HTR-8/SVneo (cell line): ENCODE data around the gene ZKSCAN5.
A peak's percentile ranks its signal among the peaks of the same experiment; 100 is the strongest.
"Not testable (repeated sequence)": the region's sequence is repeated elsewhere in the genome, so short reads cannot be mapped to it uniquely, and the experiment has no call there.

ENCODE experiments used
- DNase-seq: peaks from one replicate; pipeline ENCODE4 v3.0.0; 2011; ENCODE audit warnings: low spot score, mixed read lengths; ENCODE audit not compliant: insufficient read length
- FAIRE-seq: peaks from 2 replicates; lab custom pipeline; 2011; peaks lifted over from hg19 to GRCh38; lab: Jason Lieb, UNC

Gene ZKSCAN5

DNA sequence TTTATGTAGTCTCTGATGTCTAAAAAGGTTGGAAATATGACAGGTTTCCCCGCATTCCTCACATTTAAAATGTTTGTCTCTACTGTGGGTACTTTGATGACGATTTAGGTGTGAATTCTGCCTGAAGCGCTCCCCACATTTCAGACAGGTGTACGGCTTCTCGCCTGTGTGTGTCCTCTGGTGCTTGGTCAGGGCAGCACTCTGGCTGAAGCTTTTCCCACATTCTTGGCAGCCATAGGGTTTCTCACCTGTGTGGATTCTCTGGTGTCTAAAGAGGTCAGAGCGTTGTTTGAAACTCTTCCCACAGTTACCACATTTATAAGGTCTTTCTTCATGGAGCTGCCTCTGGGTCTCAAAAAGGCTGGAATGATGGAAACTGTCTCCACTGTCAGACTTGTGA, 10.6 kb upstream of the ZKSCAN5 start:
- DNase-seq (no peak), FAIRE-seq (no peak)

DNA sequence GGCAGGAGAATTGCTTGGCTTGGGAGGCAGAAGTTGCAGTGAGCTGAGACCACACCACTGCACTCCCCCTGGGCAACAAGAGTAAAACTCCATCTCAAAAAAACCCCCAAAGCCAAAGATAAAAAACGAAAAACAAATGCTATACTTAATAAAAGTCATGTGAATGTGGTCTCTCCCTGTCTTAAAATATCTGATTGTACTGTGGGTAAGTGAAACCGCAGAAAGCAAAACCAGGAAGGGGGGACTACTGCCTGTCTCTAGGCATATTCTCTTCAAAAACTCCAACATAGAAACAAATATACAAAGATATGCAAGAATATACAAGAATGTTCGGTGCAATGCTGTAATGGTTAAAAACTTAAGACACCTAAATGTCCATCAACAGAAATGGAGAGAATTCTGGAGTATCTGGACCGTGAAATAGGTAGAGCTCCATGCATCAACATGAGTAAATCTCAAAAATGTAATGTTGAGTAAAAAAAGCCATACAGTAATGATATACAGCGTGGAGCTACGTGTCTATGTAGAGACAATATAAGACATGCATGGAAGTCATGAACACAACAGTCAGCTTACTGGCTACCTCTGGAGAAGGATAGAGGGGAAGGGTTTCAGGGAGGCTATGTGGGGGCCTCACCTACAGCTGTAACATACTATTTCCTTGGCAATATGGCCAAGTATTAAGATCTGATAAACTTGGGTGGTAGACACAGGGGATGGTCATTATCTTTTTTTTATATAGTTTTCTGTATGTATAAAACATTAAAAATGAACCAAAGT, 6.5 kb upstream of the ZKSCAN5 start:
- DNase-seq (no peak), FAIRE-seq (no peak)

DNA sequence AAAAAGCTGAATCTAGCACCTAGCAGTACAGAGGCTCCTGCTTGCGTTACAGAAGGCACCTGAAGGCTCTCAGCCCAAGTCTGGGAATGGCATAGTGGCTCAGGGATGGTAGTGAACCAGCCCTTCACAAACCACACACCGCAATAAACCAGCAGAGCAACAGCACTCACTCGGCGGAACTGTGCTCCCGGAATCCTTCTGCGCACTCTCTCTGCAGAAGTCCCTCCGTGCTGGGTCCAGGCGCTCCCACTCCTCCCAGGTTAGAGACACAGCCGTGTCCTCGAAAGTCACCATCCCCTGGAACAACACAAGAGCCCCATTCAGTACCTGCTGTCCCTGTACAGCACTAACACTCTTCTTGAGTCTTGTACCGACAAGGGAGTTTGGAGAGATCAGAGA, 5.9 kb upstream of the ZKSCAN5 start:
- DNase-seq: no peak
- FAIRE-seq: no peak

DNA sequence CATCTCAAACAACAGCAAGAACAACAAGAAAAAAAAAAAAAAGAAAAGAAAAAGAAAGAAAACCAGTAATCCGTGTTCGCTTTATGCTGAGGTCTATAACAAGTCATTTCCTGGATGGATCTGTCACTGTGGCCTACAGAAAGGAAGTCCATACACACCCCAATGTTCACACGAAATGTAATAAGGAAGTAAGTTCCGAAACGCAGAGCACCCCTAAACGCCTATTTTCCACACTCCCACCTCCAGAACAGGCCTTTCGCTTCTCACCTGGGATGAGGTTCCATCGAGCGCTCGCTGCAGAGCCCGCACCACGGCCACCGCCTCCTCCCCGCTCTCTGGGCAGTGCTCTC, 5.1 kb upstream of the ZKSCAN5 start:
- no peak for FAIRE-seq
- no peak for DNase-seq

DNA sequence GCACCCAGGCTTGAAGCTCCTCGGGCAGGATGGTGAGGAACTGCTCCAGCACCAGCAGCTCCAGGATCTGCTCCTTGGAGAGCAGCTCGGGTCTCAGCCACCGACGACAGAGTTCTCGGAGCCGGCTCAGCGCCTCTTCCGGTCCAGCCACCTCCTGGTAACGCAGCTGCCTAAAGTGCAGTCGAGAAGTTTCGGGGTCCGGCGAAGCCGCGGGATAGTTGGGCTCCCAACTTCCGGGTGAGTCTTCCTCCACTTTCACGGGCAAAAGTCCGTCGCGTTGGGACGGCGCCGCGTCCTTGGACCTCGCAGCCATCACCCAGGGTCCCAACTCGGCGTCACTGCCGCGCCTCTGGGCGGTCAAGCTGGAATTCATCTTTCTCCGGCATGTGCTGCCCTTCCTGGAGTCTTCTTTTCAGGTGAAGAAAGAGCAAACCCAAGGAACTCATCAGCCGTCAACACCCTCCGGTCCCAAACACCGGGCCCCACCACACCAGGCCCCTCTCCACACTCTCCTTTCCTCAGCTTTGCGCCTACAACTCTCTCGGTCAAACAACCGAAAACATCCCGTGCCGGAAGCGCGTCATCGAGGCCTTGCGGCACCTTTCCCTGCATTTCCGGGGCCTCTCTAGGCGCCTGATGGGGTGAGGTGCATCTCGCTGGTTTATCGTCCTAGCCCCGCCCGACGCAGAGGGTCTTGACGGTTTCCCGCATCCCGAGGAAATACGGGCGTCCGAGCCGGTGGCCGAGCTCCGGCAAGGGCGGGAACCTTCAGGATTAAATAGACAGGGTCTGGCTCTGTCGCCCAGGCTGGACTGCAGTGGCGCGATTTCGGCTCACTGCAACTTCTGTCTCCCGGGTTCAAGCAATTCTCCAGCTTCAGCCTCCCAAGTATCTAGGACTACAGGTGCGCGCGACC, 4.5 kb upstream of the ZKSCAN5 start, which contains the start of gene ZNF394:
Gene ZNF394, minus strand, starts transcription at position 561 of the 916 bp plus-strand sequence. Its CDS starts 188 bp downstream, at position 373.
- FAIRE-seq (no peak), DNase-seq (peak; percentile 77)

DNA sequence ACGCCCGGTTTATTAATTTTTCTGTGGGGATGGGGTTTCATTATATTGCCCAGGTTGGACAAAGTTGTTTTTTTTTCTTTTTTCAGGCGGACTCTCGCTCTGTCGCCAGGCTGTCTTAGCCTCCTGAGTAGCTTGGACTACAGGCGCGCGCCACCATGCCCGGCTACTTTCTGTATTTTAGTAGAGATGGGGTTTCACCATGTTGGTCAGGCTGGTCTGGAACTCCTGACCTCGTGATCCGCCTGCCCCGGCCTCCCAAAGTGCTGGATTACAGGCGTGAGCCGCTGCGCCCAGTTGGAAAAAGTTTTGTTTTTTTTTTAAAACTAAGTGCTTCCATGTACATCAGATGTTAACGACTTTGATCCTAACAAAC, 3.8 kb upstream of the ZKSCAN5 start:
- FAIRE-seq (no peak), DNase-seq (no peak)

DNA sequence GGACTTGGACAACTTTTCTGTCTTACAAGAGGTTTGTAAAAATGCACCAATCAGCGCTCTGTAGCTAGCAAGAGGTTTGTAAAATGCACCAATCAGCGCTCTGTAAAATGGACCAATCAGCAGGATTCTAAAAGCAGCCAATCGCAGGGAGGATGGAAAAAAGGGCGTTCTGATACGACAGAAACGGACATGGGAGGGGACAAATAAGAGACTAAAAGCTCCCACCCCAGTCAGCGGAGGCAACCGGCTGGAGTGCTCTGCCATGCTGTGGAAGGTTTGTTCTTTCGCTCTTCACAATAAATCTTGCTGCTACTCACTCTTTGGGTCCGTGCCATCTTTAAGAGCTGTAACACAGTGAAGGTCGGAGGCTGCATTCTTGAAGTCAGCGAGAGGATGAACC, 3.2 kb upstream of the ZKSCAN5 start:
- DNase-seq, FAIRE-seq: not testable (repeated sequence)

DNA sequence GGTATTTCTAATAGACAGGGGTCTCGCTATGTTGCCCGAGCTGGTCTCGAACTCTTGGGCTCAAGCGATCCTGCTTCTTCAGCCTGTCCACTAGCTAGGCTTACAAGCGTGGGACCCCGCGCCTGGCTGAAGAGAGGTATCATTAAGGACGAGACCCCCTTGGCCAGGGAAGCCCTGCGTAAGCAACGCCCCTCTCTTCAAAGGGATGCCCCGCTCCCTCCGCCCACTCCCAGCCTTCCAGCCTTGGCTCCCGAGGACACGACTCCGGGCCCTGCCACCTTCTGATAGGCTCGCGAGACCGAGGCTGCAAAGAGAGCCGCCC, 220 bp upstream of the ZKSCAN5 start:
- no peak for FAIRE-seq
- DNase-seq: peak; percentile 93

DNA sequence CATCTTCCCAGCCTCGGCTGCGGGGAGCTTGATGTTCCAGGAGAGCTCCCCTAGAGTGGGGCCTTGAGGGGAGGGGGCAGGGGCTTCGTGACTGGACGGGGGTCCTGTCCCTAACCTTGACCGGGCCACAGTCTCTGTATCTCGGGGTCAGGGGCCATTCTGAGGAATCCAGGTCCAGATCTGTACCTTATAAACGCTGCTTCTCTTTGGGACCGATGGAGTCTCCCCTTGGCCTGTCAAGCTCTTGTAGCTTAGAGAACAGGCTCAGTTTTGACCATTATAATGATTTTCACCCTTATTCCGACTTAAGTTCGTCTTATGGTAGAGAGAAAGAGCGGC, 831 bp downstream of the ZKSCAN5 start:
- DNase-seq (no peak), FAIRE-seq (no peak)

DNA sequence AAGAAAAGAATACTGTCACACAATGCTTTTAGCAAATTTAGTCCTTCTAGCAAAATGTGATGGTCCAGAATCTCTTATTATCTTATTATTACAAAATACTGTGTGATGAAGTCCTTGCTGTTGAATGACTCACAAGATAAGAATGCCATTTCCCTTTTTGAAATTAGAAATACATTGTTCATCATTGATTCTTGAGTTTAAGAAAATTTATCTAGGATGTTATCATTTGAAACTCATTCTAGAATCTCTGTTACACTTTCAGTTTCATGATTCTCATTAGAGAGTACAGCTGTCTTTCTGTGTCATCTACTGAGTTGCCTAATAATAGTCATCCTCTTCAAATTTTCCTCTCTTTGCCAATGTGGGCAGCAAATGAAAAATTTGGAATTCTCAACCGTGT, 9.6 kb downstream of the ZKSCAN5 start:
- DNase-seq (no peak), FAIRE-seq (no peak)

DNA sequence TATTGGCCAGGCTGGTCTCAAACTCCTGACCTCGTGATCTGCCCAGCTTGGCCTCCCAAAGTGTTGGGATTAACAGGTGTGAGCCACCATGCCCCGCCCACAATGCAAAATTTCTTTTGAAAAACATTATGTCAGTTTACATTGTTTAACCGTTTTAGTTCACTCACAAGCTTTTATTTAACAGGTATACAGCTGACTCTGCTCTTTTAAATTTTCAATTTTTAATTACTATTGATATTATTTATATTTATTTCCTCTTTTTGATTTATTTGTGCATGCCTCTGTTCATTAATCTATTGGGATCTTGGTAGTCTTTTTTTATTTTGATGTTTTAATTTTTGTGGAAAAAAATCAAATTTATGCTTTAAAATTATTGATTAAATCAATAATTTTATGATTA, 16.9 kb downstream of the ZKSCAN5 start:
- DNase-seq: no peak
- FAIRE-seq: no peak

DNA sequence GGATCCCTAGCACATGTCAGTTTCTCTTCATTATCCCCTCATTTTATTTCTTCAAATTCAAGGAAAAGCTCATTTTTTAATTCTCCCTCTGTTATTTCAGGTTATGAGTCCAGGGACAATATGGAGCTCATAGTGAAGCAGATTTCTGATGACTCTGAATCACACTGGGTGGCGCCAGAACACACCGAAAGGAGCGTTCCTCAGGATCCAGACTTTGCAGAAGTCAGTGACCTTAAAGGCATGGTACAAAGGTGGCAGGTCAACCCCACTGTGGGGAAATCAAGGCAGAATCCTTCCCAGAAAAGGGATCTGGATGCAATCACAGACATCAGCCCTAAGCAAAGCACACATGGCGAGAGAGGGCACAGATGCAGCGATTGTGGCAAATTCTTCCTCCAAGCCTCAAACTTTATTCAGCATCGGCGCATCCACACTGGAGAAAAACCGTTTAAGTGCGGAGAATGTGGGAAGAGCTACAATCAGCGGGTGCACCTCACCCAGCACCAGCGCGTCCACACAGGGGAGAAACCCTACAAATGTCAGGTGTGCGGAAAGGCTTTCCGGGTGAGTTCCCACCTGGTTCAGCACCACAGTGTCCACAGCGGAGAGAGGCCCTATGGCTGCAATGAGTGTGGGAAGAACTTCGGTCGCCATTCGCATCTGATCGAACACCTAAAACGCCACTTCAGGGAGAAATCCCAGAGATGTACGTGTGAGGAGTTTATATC, 21.4 kb downstream of the ZKSCAN5 start:
- FAIRE-seq: no peak

DNA sequence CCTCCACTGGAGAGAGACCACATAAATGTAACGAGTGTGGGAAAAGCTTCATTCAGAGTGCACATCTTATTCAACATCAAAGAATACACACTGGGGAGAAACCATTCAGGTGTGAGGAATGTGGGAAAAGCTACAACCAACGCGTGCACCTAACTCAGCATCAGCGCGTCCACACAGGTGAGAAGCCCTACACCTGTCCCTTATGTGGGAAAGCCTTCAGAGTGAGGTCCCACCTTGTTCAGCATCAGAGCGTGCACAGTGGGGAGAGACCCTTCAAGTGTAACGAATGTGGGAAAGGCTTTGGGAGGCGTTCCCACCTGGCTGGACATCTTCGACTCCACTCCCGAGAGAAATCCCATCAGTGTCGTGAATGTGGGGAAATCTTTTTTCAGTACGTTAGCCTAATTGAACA, 26.9 kb downstream of the ZKSCAN5 start:
- FAIRE-seq (no peak), DNase-seq (no peak)

More for the DNA sequence above, 21.4 kb downstream of the ZKSCAN5 start:
- no peak for DNase-seq

DNA sequence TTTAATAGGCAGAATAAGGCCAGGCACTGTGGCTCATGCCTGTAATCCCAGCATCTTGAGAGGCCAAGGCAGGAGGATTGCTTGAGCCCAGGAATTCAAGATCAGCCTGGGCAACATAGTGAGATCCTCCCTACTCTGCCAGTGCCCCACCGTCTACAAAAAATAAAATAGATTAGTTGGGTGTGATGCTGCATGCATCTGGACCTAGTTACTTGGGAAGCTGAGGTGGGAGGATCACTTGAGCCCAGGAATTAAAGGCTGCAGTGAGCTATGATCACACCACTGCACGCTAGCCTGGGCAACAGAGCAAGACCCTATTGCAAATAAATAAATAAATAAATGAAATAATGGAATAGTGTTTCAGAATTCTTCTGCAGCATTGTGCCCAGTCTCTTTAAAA, 31.2 kb downstream of the ZKSCAN5 start:
- FAIRE-seq (no peak), DNase-seq (no peak)

DNA sequence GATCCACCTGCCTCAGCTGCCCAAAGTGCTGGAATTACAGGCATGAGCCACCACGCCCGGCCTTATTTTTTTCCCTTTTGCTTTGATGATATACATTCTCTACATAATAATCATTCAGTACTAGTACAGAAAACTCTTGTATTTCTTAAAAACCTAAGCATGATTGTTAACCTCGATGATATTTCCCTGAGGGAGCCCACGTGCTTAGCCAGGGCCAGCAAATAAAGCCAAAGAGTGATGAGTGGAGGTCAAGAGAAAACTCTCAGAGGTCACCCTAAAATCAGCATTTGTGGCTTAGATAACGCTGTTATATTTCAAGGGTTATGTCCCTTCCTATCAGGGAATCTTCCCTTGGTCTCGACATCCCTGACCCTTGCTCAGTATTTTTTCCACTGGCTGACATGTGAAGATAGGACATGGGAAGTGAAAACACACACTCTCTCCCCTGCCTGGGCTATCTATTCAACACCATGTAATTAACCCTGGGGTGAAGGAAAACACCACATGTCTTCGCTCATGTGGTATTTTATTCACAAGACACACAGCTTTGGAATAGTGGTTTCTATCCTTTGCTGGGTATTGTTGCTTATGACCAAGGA, 34.9 kb downstream of the ZKSCAN5 start:
- FAIRE-seq: no peak

DNA sequence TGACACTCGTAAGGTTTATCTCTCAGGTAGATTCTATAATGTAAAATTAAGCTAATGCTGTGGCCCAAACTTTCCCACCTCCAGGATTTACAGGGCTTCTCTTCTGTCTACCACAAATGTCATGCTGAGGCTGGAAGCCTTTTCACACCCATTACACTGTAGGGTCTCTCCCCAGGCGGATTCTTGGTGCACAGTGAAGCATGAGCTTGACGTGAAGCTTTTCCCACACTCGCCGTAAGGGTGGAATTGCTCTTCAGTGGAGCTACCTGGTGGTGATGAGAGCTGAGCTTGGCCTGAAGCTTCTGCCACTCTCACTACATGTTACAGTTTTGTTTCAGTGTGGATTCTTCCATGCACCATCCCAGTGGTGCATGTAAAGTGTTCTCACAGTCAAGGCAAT, 36.1 kb downstream of the ZKSCAN5 start:
- FAIRE-seq: no peak
- DNase-seq: no peak

More for the DNA sequence above, 34.9 kb downstream of the ZKSCAN5 start:
- DNase-seq: no peak

DNA sequence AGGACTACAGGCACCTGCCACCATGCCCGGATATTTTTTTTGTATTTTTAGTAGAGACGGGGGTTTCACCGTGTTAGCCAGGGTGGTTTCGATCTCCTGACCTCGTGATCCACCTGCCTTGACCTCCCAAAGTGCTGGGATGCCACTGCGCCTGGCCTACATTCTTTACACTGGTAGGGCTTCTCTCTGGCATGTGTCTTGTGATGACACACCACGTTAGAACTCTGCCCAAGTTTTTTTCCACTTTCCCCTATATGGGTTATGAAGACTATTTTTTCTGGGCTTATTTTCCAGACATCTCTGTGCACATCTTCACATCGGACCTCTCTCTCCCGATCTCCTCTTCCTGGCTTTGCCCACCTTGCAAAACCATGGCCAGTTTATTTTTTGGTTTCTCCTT, 36.8 kb downstream of the ZKSCAN5 start:
- FAIRE-seq: no peak
- DNase-seq: no peak

DNA sequence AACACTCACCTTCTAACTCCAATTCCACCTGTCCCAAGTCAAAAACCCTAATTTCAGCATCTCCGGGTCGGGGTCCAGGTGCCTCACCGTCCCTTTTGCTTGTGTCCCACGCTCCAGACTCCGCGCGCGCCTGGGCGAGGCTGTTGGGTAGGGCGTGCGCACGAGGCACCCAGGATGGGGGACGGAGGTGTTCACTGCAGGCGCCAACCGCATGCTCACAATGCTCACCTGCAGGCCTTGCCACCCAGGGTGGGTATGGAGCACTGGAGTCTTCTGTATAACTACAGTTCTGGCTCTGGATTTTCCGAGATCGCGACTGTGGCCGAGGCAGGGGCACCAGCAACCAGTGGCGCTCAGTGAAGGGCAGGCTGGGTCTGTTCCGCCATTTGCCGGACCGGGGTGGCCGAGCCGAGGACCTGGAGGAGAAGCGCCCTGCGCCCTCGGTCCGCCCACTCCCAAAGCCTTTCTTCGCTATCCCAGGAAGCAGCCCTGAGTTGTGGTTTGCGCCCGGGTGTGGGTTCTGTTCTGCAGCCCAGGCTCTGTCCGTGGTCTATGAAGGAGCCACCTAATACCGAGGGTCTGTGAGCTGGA, 38.7 kb downstream of the ZKSCAN5 start:
- DNase-seq: no peak
- FAIRE-seq: no peak

DNA sequence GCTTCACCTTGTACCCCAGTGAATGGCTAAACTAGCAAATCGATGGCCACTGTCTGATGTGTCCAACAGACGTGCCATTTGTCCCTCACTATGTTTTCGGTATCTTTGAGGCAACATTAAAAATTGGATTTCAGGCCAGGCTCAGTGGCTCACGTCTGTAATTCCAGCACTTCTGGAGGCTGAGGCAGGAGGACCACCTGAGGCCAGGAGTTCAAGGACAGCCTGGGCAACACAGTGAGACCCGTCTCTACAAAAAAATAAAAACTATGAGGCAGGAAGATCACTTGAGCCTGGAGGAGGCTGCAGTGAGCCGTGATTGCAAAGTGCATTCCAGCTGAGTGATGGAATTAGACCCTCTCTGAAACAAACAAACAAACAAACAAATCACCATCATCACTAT, 39.5 kb downstream of the ZKSCAN5 start:
- DNase-seq (no peak), FAIRE-seq (no peak)

DNA sequence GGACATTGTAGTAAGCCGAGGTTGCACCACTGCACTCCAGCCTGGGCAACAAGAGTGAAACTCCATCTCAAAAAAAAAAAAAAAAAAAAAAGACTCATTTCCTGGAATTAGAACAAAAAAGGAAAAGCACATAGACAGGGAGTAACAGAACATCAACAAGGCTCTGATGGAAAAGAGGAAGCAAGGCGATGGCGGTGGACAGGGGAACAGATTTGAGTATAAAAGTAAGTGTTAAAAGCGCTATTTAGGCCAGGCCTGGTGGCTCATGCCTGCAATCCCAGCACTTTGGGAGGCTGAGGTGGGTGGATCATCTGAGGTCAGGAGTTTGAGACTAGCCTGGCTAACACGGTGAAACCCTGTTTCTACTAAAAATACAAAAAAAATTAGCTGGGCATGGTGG, 40.8 kb downstream of the ZKSCAN5 start:
- not testable (repeated sequence) for DNase-seq, FAIRE-seq
